ENCODE results near the gene CHTF18.
"Not testable (repeated sequence)": the region's sequence is repeated elsewhere in the genome, so short reads cannot be mapped to it uniquely, and the experiment has no call there.

The CHTF18 gene

DNA sequence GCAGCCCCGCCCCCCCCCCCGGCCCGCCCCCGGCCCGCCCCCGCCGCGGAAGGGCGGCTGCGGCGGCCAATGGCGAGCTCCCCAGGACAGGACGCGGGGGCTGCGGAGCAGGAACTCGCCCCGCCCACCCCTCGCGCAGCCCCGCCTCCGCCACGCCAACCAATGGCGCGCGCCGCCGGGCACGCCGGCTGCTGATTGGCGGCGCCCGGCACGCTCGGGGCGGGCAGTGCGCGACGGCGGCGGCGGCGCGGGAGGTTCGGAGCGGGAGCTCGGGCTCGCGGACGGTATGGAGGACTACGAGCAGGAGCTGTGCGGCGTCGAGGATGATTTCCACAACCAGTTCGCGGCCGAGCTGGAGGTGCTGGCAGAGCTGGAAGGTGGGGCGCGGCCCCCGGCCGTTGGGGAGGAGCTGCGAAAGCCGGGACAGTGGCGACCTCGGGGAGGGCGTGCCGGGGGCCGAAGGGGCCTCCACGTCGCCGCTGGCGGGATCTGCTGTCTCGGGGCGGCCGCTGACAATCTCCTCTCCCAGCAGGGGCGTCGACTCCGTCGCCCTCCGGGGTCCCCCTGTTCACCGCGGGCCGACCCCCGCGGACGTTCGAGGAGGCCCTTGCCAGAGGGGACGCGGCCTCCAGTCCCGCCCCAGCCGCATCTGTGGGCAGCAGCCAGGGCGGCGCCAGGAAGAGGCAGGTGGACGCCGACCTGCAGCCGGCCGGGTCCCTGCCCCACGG, at the start of gene CHTF18:
Gene CHTF18 (plus strand): TSS at position 222 of the 728 bp plus-strand sequence. CDS start 65 bp downstream, at position 287.
- TF ChIP-seq ZNF274 (IDR thresholded peaks at IDR 0.05; ENCODE audit: low read depth, low read length) = no peak
- peak within 1 kb of the TSS; percentile 94 for H3K4me3 ChIP-seq (ENCODE audit: low read length)

DNA sequence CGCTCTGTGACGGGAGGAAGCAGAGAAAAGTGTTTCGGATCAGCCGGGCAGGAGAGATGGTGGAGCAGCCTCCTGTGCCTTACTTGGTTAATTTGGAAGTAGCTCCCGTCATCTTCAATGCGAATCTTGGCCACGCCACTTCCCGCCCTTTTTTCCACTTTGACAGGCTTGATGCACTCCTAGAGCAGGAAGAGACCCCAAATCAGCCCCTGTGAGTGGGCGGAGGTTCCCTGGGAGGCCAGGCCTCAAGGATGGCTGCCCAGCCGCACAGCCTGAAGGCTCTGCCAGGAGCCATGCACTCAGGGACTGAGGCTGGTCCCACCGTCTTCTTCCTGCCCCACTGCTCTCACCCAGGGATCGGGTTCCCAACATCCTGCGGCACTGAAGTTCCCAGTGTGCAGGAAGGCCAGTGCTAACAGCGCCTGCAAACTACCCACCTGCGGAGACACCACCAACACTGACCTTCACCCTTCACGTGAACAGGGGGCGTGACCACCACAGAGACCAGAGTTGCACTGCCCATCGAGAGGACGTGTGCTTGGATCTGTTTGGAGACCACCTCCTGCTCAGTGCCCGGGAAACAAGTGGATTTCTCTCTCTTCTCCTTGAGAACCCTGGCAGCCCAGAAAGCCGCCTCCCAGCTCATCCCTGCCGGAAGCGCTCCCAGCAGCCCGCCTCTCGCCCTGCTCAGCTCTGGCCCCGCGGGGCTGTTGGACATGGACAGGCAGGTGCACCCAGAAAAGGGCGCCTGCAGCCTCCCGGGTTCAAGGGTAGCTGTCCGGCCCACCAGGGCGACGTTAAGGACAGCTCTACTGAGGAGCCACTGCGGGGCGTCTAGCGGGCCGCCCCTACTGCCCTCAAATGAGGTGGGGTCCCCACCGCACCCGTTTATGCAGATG, 48.6 kb upstream of the CHTF18 start:
- TF ChIP-seq ZNF274 (IDR thresholded peaks at IDR 0.05; ENCODE audit: low read depth, low read length) = no peak
- H3K4me3 ChIP-seq (ENCODE audit: low read length) = peak overlapping the region; percentile 87

DNA sequence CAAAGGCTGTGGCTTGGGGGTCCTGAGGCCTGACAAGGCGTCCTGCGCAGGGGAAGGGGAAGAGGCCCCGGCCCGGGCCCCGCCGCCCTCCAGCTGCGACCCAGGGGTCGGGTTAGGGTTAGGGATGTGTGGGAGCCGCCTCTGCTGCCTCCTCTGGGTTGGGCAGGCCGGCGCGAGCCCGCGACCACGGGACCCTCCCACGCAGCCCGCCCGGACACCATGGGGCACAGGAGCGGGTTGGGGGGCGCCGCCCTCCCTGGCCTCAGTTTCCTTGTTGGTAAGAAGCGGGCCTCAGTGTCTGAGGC, 48.0 kb upstream of the CHTF18 start:
- H3K4me3 ChIP-seq (ENCODE audit: low read length) = peak overlapping the region; percentile 87
- no peak for TF ChIP-seq ZNF274 (IDR thresholded peaks at IDR 0.05; ENCODE audit: low read depth, low read length)

DNA sequence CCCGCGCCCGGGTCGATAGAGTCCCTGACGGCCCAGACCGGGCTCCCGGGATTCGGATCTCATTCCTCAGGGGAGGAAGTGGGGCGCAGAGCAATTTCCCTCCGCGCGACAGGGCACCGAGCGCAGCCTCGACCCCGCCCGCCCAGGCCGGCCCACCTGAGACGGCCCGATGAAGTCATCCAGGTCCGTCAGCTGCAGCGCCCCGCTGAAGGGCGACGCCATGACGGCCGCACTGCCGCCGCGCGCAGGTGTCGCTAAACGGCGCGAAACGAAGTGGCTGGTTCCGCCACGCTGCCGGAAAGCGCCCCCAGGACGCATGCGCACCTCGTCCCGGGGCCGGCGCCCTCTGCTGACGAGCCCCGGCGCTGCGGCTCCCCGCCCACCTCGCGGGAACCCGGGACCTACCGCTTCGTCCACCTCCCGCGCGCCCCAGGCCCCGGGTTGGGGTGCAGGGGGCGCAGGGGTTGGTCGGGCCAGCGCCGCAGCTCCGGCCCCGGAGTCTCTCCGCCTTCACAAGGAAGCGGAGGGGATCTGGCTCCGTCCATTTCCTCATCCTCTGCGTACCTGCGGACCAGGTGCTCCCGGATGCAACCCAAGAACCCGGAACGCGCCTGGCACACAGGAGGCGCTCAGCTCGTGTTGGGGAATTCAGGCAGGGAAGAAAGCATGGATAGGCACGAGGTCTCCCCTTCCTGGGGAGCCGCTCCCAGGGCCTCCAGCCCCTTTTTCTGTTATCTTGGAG, 47.5 kb upstream of the CHTF18 start, which contains the start of gene CIAO3:
Gene CIAO3 (minus strand): TSS at position 234 of the 742 bp plus-strand sequence. CDS start 12 bp downstream, at position 222.
- no peak for TF ChIP-seq ZNF274 (IDR thresholded peaks at IDR 0.05; ENCODE audit: low read depth, low read length)
- H3K4me3 ChIP-seq (ENCODE audit: low read length) = peak within 1 kb of the TSS; percentile 87

DNA sequence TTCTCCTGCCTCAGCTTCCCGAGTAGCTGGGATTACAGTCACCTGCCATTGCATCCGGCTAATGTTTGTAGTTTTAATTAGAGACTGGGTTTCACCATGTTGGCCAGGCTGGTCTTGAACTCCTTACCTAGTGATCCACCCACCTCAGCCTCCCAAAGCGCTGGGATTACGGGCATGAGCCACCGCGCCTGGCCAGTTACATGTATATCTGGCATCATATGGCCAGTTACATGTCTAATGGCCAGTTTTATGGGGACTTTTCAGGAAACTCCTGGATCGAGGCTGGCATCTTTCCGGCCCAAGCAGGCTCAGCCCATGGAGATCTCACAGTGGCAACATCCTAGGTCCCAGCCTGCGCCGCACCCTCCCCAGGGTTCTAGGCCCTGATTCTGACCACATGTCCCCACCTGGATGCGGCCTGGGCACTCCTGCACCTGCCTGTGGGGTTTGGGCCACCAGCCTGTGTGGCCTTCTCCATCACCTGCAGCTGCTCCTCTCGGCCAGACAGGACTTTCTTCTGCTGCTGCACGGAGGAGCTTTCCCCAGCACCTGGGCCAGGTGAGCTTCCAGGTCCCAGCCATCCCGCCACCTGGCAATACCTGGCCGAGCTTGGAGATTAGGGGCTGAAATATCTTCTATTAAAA, 46.3 kb upstream of the CHTF18 start:
- H3K4me3 ChIP-seq (ENCODE audit: low read length) = no peak overlapping the region
- no peak for TF ChIP-seq ZNF274 (IDR thresholded peaks at IDR 0.05; ENCODE audit: low read depth, low read length)

DNA sequence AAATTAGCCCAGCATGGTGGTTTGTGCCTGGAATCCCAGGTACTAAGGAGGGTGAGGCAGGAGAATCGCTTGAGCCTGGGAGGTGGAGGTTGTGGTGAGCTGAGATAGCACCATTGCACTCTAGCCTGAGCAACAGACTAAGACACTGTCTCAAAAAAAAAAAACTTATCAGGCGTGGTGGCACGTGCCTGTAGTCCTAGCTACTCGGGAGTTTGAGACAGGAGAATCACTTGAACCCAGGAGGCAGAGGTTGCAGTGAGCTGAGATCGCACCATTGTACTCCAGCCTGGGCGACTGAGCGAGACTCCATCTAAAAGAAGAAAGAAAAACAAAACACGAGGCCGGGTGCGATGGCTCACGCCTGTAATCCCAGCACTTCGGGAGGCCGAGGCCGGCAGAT, 45.5 kb upstream of the CHTF18 start:
- H3K4me3 ChIP-seq (ENCODE audit: low read length) = not testable (repeated sequence)

DNA sequence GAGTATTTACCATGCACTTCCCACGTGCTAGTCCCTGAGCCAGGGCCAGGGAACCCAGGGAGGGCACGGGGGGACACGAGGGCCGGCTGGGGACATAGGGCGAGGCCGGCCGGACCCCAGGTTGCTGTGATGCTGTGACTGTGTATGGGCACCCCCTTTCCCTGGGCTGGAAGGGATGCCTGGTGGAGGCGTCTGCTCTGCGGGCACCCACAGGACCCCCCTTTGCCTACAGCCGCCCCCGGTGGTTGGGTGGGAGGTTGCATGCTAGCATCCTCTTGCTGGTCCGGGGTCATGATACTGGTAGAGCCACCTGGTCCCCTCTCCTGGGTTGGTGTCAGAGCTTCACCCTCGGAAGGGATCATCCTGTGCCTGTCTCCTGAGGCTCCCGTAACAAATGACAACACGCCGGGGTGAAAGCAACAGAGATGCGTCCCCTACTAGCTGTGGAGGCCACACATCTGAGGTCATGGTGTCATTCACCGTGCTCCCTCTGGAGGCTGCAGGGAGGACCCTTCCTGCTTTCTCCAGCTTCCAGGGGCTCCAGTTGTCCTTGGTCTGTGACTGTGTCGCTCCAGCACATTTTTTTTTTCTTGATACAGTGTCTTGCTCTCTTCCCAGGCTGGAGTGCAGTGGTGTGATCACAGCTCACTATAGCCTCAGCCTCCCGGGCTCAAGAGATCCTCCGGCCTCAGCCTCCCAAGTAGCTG, 44.5 kb upstream of the CHTF18 start:
- H3K4me3 ChIP-seq (ENCODE audit: low read length) = no peak overlapping the region
- no peak for TF ChIP-seq ZNF274 (IDR thresholded peaks at IDR 0.05; ENCODE audit: low read depth, low read length)

DNA sequence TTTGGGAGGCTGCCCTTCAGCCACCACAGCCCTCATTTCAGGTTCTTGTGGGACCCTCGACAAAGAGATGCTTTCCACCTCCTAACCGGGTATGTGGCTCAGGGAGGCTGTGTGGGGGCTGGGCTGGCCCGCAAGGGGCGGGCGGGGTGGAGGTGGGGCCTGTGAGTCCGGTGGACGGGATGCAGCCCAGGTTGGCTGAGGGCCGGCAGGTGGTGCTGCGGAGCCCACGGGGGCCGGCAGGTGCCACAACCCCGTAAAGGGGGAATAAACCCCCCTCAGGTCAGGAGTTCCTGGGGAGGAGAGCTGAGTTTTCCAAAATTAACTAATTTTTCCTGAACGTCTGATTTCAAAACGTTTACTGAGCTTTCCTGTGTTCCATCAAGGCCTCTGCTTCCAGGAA, 42.7 kb upstream of the CHTF18 start:
- H3K4me3 ChIP-seq (ENCODE audit: low read length) = no peak overlapping the region
- no peak for TF ChIP-seq ZNF274 (IDR thresholded peaks at IDR 0.05; ENCODE audit: low read depth, low read length)

DNA sequence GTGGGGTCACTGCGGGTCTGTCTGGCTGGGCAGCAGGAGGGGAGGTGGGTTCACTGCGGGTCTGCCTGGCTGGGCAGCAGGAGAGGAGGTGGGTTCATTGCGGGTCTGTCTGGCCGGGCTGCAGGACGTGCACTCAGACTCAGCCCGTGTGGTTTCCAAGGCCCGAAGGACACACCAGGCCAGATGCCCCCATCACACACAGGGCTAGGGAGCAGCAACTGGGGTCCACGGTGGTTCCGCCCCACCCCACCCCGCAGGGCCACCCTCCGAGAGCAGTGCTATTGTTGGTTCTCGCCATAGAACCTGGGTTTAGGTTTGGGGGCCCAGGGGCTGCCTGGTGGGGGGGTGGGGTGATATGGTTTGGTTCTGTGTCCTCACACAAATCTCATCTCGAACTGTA, 41.8 kb upstream of the CHTF18 start:
- TF ChIP-seq ZNF274 (IDR thresholded peaks at IDR 0.05; ENCODE audit: low read depth, low read length) = no peak
- H3K4me3 ChIP-seq (ENCODE audit: low read length) = no peak overlapping the region

DNA sequence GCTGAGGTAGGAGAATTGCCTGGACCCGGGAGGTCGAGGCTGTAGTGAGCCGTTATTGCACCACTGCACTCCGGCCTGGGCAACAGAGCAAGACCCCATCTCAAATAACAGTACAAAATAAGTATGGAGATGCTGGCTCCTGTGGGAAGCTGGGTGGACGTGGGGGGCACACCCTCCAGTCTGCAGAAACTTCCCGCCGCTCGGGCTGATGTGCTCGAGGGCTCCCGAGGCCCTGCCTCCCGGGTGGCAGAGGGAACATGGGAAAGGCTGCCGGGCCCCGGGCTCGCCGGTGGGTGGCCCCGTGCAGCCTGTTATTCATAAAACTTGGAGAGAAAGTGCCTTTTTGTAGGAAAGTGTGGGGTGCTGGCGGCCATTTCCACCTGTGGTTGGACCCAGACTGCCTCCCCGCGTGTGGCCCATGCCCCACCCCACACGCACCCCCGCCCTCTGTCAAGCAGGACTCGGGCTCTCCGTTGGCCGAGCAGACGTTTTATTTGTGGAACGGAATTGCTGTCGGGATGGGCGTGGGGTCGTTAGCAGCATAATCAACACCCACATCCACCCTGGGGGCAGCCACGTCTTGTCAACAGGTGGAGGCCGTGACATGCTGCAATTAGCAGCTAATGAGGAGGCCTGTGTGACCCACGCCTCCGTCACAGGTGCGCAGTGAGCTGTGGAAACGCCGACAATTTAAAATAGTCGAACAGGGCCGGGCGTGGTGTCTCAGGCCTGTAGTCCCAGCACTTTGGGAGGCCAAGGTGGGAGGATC, 40.3 kb upstream of the CHTF18 start:
- no peak for TF ChIP-seq ZNF274 (IDR thresholded peaks at IDR 0.05; ENCODE audit: low read depth, low read length)
- H3K4me3 ChIP-seq (ENCODE audit: low read length) = no peak overlapping the region

DNA sequence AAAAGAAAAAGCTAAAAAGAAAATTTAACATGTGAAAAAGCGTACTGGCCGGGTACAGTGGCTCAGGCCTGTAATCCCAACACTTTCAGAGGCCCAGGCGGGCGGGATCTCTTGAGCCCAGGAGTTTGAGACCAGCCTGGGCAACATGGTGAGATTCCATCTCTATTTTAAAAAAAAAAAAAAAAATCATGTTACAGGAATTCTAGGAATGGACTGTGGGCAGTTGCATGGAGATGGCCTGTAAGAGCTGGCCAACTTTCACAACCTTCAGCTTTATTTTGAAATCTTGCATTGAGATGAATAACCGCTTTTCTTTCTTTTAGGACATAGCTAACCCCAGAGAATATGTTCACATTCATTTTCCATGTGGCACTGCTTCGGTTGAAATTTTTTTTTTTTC, 39.4 kb upstream of the CHTF18 start:
- H3K4me3 ChIP-seq (ENCODE audit: low read length) = no peak overlapping the region
- TF ChIP-seq ZNF274 (IDR thresholded peaks at IDR 0.05; ENCODE audit: low read depth, low read length) = no peak

DNA sequence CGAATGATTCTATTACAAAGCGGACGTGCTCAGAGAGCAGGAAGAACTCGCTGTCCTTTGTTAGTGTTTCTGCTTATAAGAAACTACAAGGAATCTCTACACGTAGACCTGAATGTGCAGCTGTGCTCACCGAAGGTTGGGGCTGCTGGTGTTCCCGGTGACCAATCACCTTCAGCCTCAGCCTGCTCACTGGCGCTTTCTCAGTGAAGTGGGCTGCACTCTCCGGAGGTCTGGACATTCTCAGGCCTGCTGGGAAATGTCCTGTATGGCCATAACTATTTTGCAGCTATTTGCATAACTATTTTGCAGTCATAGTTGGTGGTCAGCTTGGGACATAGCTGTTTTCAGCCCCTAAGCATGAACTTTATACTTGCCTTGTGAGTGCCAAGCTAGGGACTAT, 37.9 kb upstream of the CHTF18 start:
- H3K4me3 ChIP-seq (ENCODE audit: low read length) = no peak overlapping the region
- no peak for TF ChIP-seq ZNF274 (IDR thresholded peaks at IDR 0.05; ENCODE audit: low read depth, low read length)

Data from GM08714 (cell line).